ENCODE results near the gene CIAO2B. TPM values are rescaled to one million over a fixed set of nuclear protein-coding genes. Genes with fewer than 3 reads are reported as not detected.
A peak's percentile ranks its signal among the peaks of the same experiment; 100 is the strongest.
"Not testable (repeated sequence)": the region's sequence is repeated elsewhere in the genome, so short reads cannot be mapped to it uniquely, and the experiment has no call there.

CIAO2B gene
- total RNA-seq, 1 experiment from 2014 or later = 83.0 TPM

- Mint-ChIP-seq H3K27ac (peak overlapping the region in 2 of 3 experiments; percentile 68 to 79; a peak in 1 of 7 replicates), H3K9me3 (no peaks in the 10 kb centered on the region; a peak in 1 of 5 replicates), H3K36me3 (ENCODE audit: insufficient read depth in 1 of 3, low read depth in 3 of 3) (no peaks in the 10 kb centered on the region), H3K4me3 (no peak overlapping the region), H3K27me3 (ENCODE audit: low read depth) (peaks cover 4% of the 10 kb centered on the region), H3K4me1 (peaks cover 10 to 12% of the 10 kb centered on the region in 2 experiments)
- H2BK20ac ChIP-seq (ENCODE audit: low read depth, low read length, poor library complexity, severe bottlenecking) = no peak overlapping the region
- H4K8ac ChIP-seq (replicated peaks; ENCODE audit: insufficient read length, low read depth, low read length) = no peak overlapping the region
- H2BK15ac ChIP-seq (ENCODE audit: low read depth, low read length) = no peak overlapping the region
- no peak overlapping the region for H4K5ac ChIP-seq (ENCODE audit: insufficient read length, low read depth, low read length)
- no peaks in the 10 kb centered on the region for H3K79me2 ChIP-seq (ENCODE audit: insufficient read depth, low read length)
- H2BK120ac ChIP-seq (ENCODE audit: low read depth, low read length, poor library complexity, severe bottlenecking) = no peak overlapping the region
- H3K56ac ChIP-seq (ENCODE audit: insufficient read length, low read depth, low read length) = no peak overlapping the region
- no peak overlapping the region for H2AK5ac ChIP-seq (ENCODE audit: insufficient read length, low read length)
- H3K4me2 ChIP-seq (ENCODE audit: insufficient read depth, insufficient read length, low read length) = no peak overlapping the region
- H4K20me1 ChIP-seq (ENCODE audit: control insufficient read depth, insufficient read depth, insufficient read length) = no peaks in the 10 kb centered on the region
- TF ChIP-seq CTCF (conservative IDR thresholded peaks at IDR 0.05) = no peak
- H3K23me2 ChIP-seq (ENCODE audit: insufficient read length, low read depth, low read length, poor library complexity, severe bottlenecking) = no peaks in the 10 kb centered on the region
- H3K18ac ChIP-seq (ENCODE audit: insufficient read length, low read depth, low read length) = no peak overlapping the region
- no peaks in the 10 kb centered on the region for H3K9me3 ChIP-seq (ENCODE audit: control insufficient read depth, low read depth, low read length)
- WGBS (ENCODE audit: extremely low coverage, insufficient read length, low lambda C conversion rate) = no CpG with 5 or more reads among the region's 14 CpGs
- H3T11ph ChIP-seq (ENCODE audit: low read length) = no peak overlapping the region
- no peak overlapping the region for H3K14ac ChIP-seq (ENCODE audit: insufficient read depth, low read length)
- H3K79me1 ChIP-seq (ENCODE audit: insufficient read depth, low read depth, low read length, poor library complexity, severe bottlenecking) = no peaks in the 10 kb centered on the region
- no peak overlapping the region for H4K91ac ChIP-seq (ENCODE audit: insufficient read length, low read depth, low read length)
- H3K4me1 ChIP-seq (ENCODE audit: insufficient read depth, low read length) = no peaks in the 10 kb centered on the region; the same call in 1 of the 2 replicates
- no peak overlapping the region for H3K23ac ChIP-seq (ENCODE audit: insufficient read length, low read depth, low read length)
- H3K4ac ChIP-seq (ENCODE audit: low read depth, low read length) = no peak overlapping the region
- no peak overlapping the region for H2BK12ac ChIP-seq (ENCODE audit: insufficient read length, low read depth, low read length)
- H2AFZ ChIP-seq (ENCODE audit: low read length) = no peak overlapping the region
- no peak for DNase-seq
- H3K9ac ChIP-seq (ENCODE audit: extremely low read depth, insufficient read length, low read length) = no peak overlapping the region
- H2BK5ac ChIP-seq (ENCODE audit: insufficient read length, low read length) = no peak overlapping the region
- no peak overlapping the region for H3K27ac ChIP-seq (ENCODE audit: insufficient read length, low read depth, low read length)
- H3K27me3 ChIP-seq (ENCODE audit: insufficient read depth, low read length) = no peaks in the 10 kb centered on the region
These were observed 41.2 kb upstream of the CIAO2B start for GRCh38 chr16:66975302-66975893.

GRCh38 chr16:66974932-66975246 is 40.7 kb upstream of the CIAO2B start:
- H2BK5ac ChIP-seq (ENCODE audit: insufficient read length, low read length); H2BK15ac ChIP-seq (ENCODE audit: low read depth, low read length); H3K18ac ChIP-seq (ENCODE audit: insufficient read length, low read depth, low read length); H2AFZ ChIP-seq (ENCODE audit: low read length); H3K79me2 ChIP-seq (ENCODE audit: insufficient read depth, low read length); H3K79me1 ChIP-seq (ENCODE audit: insufficient read depth, low read depth, low read length, poor library complexity, severe bottlenecking); H3K27ac ChIP-seq (ENCODE audit: insufficient read length, low read depth, low read length); H3K9ac ChIP-seq (ENCODE audit: extremely low read depth, insufficient read length, low read length); H4K91ac ChIP-seq (ENCODE audit: insufficient read length, low read depth, low read length); H3K36me3 Mint-ChIP-seq (ENCODE audit: insufficient read depth in 1 of 3, low read depth in 3 of 3); H2BK20ac ChIP-seq (ENCODE audit: low read depth, low read length, poor library complexity, severe bottlenecking); H3K4me2 ChIP-seq (ENCODE audit: insufficient read depth, insufficient read length, low read length); H3K4me3 Mint-ChIP-seq; H3K27me3 Mint-ChIP-seq (ENCODE audit: low read depth); H3K4me1 ChIP-seq (ENCODE audit: insufficient read depth, low read length); H3K23ac ChIP-seq (ENCODE audit: insufficient read length, low read depth, low read length); H3T11ph ChIP-seq (ENCODE audit: low read length); H3K9me3 Mint-ChIP-seq; H4K5ac ChIP-seq (ENCODE audit: insufficient read length, low read depth, low read length); H3K27me3 ChIP-seq (ENCODE audit: insufficient read depth, low read length); H3K4ac ChIP-seq (ENCODE audit: low read depth, low read length); DNase-seq; H3K23me2 ChIP-seq (ENCODE audit: insufficient read length, low read depth, low read length, poor library complexity, severe bottlenecking); H3K14ac ChIP-seq (ENCODE audit: insufficient read depth, low read length); H2AK5ac ChIP-seq (ENCODE audit: insufficient read length, low read length); H2BK120ac ChIP-seq (ENCODE audit: low read depth, low read length, poor library complexity, severe bottlenecking); H4K20me1 ChIP-seq (ENCODE audit: control insufficient read depth, insufficient read depth, insufficient read length); H2BK12ac ChIP-seq (ENCODE audit: insufficient read length, low read depth, low read length); H4K8ac ChIP-seq (replicated peaks; ENCODE audit: insufficient read length, low read depth, low read length); H3K56ac ChIP-seq (ENCODE audit: insufficient read length, low read depth, low read length); H3K9me3 ChIP-seq (ENCODE audit: control insufficient read depth, low read depth, low read length): not testable (repeated sequence)
- peaks cover 10 to 12% of the 10 kb centered on the region in 2 experiments for H3K4me1 Mint-ChIP-seq
- peak overlapping the region in 2 of 3 experiments; percentile 72 to 79; a peak in 2 of 7 replicates for H3K27ac Mint-ChIP-seq
- WGBS (ENCODE audit: extremely low coverage, insufficient read length, low lambda C conversion rate) = no CpG with 5 or more reads among the region's 11 CpGs
